Testis (tissue), 2 donors: Measurements from ENCODE around the gene ARHGEF35.
"Not testable (repeated sequence)": the region's sequence is repeated elsewhere in the genome, so short reads cannot be mapped to it uniquely, and the experiment has no call there.

Source experiments
- CTCF ChIP-seq, 3 experiments: fragments of 450-650 bp in 2 of 3; fragments of 200-600 bp in 1 of 3; sonication (generic) in 1 of 3; IDR thresholded peaks; one replicate each; pipeline ENCODE4 v1.5.1; 2016 to 2019; ENCODE audit warnings: antibody characterized with exemption in 3 of 3, mild to moderate bottlenecking in 2 of 3, moderate library complexity in 1 of 3
- POLR2A ChIP-seq: fragments of 450-650 bp; IDR thresholded peaks from one replicate; pipeline ENCODE4 v1.6.1; 2017; ENCODE audit warnings: antibody characterized with exemption, mild to moderate bottlenecking, moderate library complexity

- TF ChIP-seq CTCF (IDR thresholded peaks at IDR 0.05); POLR2A: not testable (repeated sequence)
Observed at GRCh38 chr7:144217200-144217599, 21.6 kb upstream of the ARHGEF35 start.
